Neuronal stem cell (in vitro differentiated cells): ENCODE data around the gene IRF2.

Source experiments
- DNase-seq: peaks from one replicate; pipeline ENCODE4 v3.0.0-alpha.2; 2013; ENCODE audit warnings: low spot score
- H2AFZ ChIP-seq: one replicate; pipeline ENCODE4 v1.6.1; 2013; ENCODE audit warnings: mild to moderate bottlenecking, low read length, inconsistent platforms
- H2AK5ac ChIP-seq: 2 replicates; pipeline ENCODE4 v1.6.1; 2013; ENCODE audit warnings: low read depth, mild to moderate bottlenecking, inconsistent platforms, low read length, moderate library complexity, mixed read lengths
- H2BK120ac ChIP-seq: 2 replicates; pipeline ENCODE4 v1.6.1; 2013; ENCODE audit warnings: low read depth, mild to moderate bottlenecking, inconsistent platforms, low read length, moderate library complexity, mixed read lengths
- H2BK12ac ChIP-seq: one replicate; pipeline ENCODE4 v1.6.1; 2013; ENCODE audit warnings: low read length, inconsistent platforms
- H2BK15ac ChIP-seq: 2 replicates; pipeline ENCODE4 v1.6.1; 2013; ENCODE audit warnings: mild to moderate bottlenecking, low read length, inconsistent platforms, mixed read lengths
- H2BK5ac ChIP-seq: one replicate; pipeline ENCODE4 v1.6.1; 2013; ENCODE audit warnings: inconsistent platforms, mild to moderate bottlenecking, low read length, moderate library complexity
- H3K14ac ChIP-seq: one replicate; pipeline ENCODE4 v1.6.1; 2013; ENCODE audit warnings: low read length, inconsistent platforms
- H3K18ac ChIP-seq: 2 replicates; pipeline ENCODE4 v1.6.1; 2013; ENCODE audit warnings: low read length, inconsistent platforms
- H3K23ac ChIP-seq: 2 replicates; pipeline ENCODE4 v1.6.1; 2013; ENCODE audit warnings: low read depth, mild to moderate bottlenecking, mixed read lengths, low read length, inconsistent platforms; ENCODE audit not compliant: poor library complexity
- H3K27ac ChIP-seq: replicated peaks from 3 replicates; pipeline ENCODE4 v1.5.1; 2013; ENCODE audit warnings: low read length, inconsistent platforms
- H3K27me3 ChIP-seq, 3 experiments: 2 replicates each; pipeline ENCODE4 v1.6.1; 2013; ENCODE audit warnings: low read length in 3 of 3, mild to moderate bottlenecking in 2 of 3, inconsistent platforms in 1 of 3, low read depth in 1 of 3, mixed read lengths in 1 of 3, moderate library complexity in 1 of 3; ENCODE audit not compliant: control insufficient read depth in 3 of 3, insufficient read depth in 3 of 3
- H3K36me3 ChIP-seq, 2 donors: replicated peaks in 1 of 2; 2 replicates each; pipeline ENCODE4 v1.6.1; 2013; ENCODE audit warnings: low read length in 2 of 2; ENCODE audit not compliant: control insufficient read depth in 2 of 2, insufficient read depth in 2 of 2
- H3K4ac ChIP-seq: 2 replicates; pipeline ENCODE4 v1.6.1; 2013; ENCODE audit warnings: inconsistent platforms, mild to moderate bottlenecking, low read length, moderate library complexity
- H3K4me1 ChIP-seq, 2 donors: 1 replicate in 1 of 2; 2 replicates in 1 of 2; pipeline ENCODE4 v1.6.1; 2013; ENCODE audit warnings: low read length in 2 of 2, low read depth in 1 of 2; ENCODE audit not compliant: control insufficient read depth in 2 of 2, insufficient read depth in 1 of 2
- H3K4me2 ChIP-seq: one replicate; pipeline ENCODE4 v1.6.1; 2013; ENCODE audit warnings: mild to moderate bottlenecking, low read length, inconsistent platforms; ENCODE audit not compliant: insufficient read depth, poor library complexity, severe bottlenecking
- H3K4me3 ChIP-seq, 2 donors: 2 replicates each; pipeline ENCODE4 v1.5.1; 2013; ENCODE audit warnings: low read length in 2 of 2, mild to moderate bottlenecking in 2 of 2, inconsistent platforms in 1 of 2, moderate library complexity in 1 of 2
- H3K79me1 ChIP-seq: one replicate; pipeline ENCODE4 v1.6.1; 2013; ENCODE audit warnings: low read depth, mild to moderate bottlenecking, inconsistent platforms, low read length, moderate library complexity
- H3K9ac ChIP-seq: one replicate; pipeline ENCODE4 v1.6.1; 2013; ENCODE audit warnings: mild to moderate bottlenecking, low read depth, low read length, inconsistent platforms; ENCODE audit not compliant: poor library complexity
- H3K9me3 ChIP-seq, 2 donors: replicated peaks in 1 of 2; 2 replicates each; pipeline versions ENCODE3 to v1.6.1; 2013; ENCODE audit warnings: low read length in 2 of 2, mild to moderate bottlenecking in 2 of 2, inconsistent platforms in 1 of 2, low read depth in 1 of 2, mixed read lengths in 1 of 2, moderate library complexity in 1 of 2; ENCODE audit not compliant: control insufficient read depth in 2 of 2, insufficient read depth in 1 of 2
- H4K8ac ChIP-seq: one replicate; pipeline ENCODE4 v1.6.1; 2013; ENCODE audit warnings: low read depth, mild to moderate bottlenecking, inconsistent platforms, low read length, moderate library complexity
- H4K91ac ChIP-seq: one replicate; pipeline ENCODE4 v1.6.1; 2013; ENCODE audit warnings: low read length, low read depth, mild to moderate bottlenecking, inconsistent platforms; ENCODE audit not compliant: poor library complexity
- WGBS, 2 donors: extraction: QIAGEN DNeasy Blood & Tissue Kit; methylation state at CpG; one replicate each; pipeline ENCODE4 v1.1.7; 2013; ENCODE audit warnings: missing lambda C conversion rate in 2 of 2, mixed read lengths in 1 of 2; ENCODE audit not compliant: insufficient read length in 2 of 2, insufficient replicate concordance in 1 of 2; ENCODE audit errors: extremely low coverage in 2 of 2; 5-methylcytosine and 5-hydroxymethylcytosine counted together

Gene IRF2

GRCh38 chr4:184355857-184356256 is 118.5 kb downstream of the IRF2 start:
- no peak overlapping the region for H3K27ac ChIP-seq
- no peaks in the 10 kb centered on the region for H3K36me3 ChIP-seq
- WGBS, 2 donors = no CpG with 5 or more reads among the region's 5 CpGs
- H3K4me1 ChIP-seq = peaks cover 3 to 5% of the 10 kb centered on the region in 2 donors
- no peak overlapping the region for H3K9ac ChIP-seq
- no peak overlapping the region for H2AFZ ChIP-seq
- H3K79me1 ChIP-seq = no peaks in the 10 kb centered on the region
- no peak overlapping the region for H3K4me2 ChIP-seq
- no peak overlapping the region for H4K91ac ChIP-seq
- H4K8ac ChIP-seq = no peak overlapping the region
- H2BK12ac ChIP-seq = no peak overlapping the region
- H3K27me3 ChIP-seq = no peaks in the 10 kb centered on the region
- H3K18ac ChIP-seq = no peak overlapping the region
- H2BK15ac ChIP-seq = no peak overlapping the region
- H2BK5ac ChIP-seq = no peak overlapping the region
- peaks cover 0 to 2% of the 10 kb centered on the region in 2 donors for H3K9me3 ChIP-seq
- no peak overlapping the region for H3K4ac ChIP-seq
- no peak overlapping the region for H3K14ac ChIP-seq
- H3K4me3 ChIP-seq = no peak overlapping the region
- H2BK120ac ChIP-seq = no peak overlapping the region
- H3K23ac ChIP-seq = no peak overlapping the region
- no peak overlapping the region for H2AK5ac ChIP-seq
- DNase-seq = no peak

- no peaks in the 10 kb centered on the region for H3K36me3 ChIP-seq
- H3K4me2 ChIP-seq = no peak overlapping the region
- H3K4ac ChIP-seq = no peak overlapping the region
- peaks cover 0 to 2% of the 10 kb centered on the region in 2 donors for H3K9me3 ChIP-seq
- H3K9ac ChIP-seq = no peak overlapping the region
- no peak overlapping the region for H3K4me3 ChIP-seq
- H2BK120ac ChIP-seq = no peak overlapping the region
- no peaks in the 10 kb centered on the region for H3K79me1 ChIP-seq
- H2AK5ac ChIP-seq = no peak overlapping the region
- H2BK15ac ChIP-seq = no peak overlapping the region
- no peak overlapping the region for H2BK5ac ChIP-seq
- H3K14ac ChIP-seq = no peak overlapping the region
- no peak overlapping the region for H3K27ac ChIP-seq
- H2BK12ac ChIP-seq = no peak overlapping the region
- no peaks in the 10 kb centered on the region for H3K27me3 ChIP-seq
- H3K18ac ChIP-seq = peak overlapping the region; percentile 49
- H4K91ac ChIP-seq = no peak overlapping the region
- H2AFZ ChIP-seq = peak overlapping the region; percentile 81
- DNase-seq = no peak
- no CpG with 5 or more reads among the region's 2 CpGs for whole genome bisulfite sequencing, 2 donors
- no peak overlapping the region for H4K8ac ChIP-seq
- peaks cover 3 to 5% of the 10 kb centered on the region in 2 donors for H3K4me1 ChIP-seq
- H3K23ac ChIP-seq = no peak overlapping the region
These were observed 119.2 kb downstream of the IRF2 start for GRCh38 chr4:184355111-184355604.

- Histone ChIP-seq H2BK12ac (no peak overlapping the region), H3K4me3 (no peak overlapping the region), H3K4me1 (peaks cover 9 to 12% of the 10 kb centered on the region in 2 donors), H2BK5ac (no peak overlapping the region), H3K4me2 (no peak overlapping the region), H2AK5ac (no peak overlapping the region), H3K36me3 (no peaks in the 10 kb centered on the region), H3K23ac (no peak overlapping the region), H4K8ac (no peak overlapping the region), H2AFZ (no peak overlapping the region), H3K14ac (no peak overlapping the region), H3K9me3 (peaks cover 0 to 2% of the 10 kb centered on the region in 2 donors), H4K91ac (no peak overlapping the region), H3K79me1 (no peaks in the 10 kb centered on the region), H3K4ac (no peak overlapping the region), H3K27ac (no peak overlapping the region), H3K18ac (no peak overlapping the region), H2BK15ac (no peak overlapping the region), H3K9ac (no peak overlapping the region), H2BK120ac (no peak overlapping the region), H3K27me3 (no peaks in the 10 kb centered on the region)
- no peak for DNase-seq
- WGBS, 2 donors = no CpG with 5 or more reads among the region's 5 CpGs
These were observed 121.5 kb downstream of the IRF2 start for GRCh38 chr4:184352891-184353290.

- no peak overlapping the region for H3K4me2 ChIP-seq
- H2AFZ ChIP-seq = no peak overlapping the region
- no peak overlapping the region for H2BK120ac ChIP-seq
- DNase-seq = no peak
- H3K36me3 ChIP-seq = no peaks in the 10 kb centered on the region
- H2AK5ac ChIP-seq = no peak overlapping the region
- H4K8ac ChIP-seq = no peak overlapping the region
- no peak overlapping the region for H3K23ac ChIP-seq
- no peak overlapping the region for H2BK5ac ChIP-seq
- H3K27ac ChIP-seq = no peak overlapping the region
- no peak overlapping the region for H3K9ac ChIP-seq
- H3K4me1 ChIP-seq = peaks cover 16 to 21% of the 10 kb centered on the region in 2 donors
- H3K27me3 ChIP-seq = no peaks in the 10 kb centered on the region
- no peak overlapping the region for H2BK12ac ChIP-seq
- H2BK15ac ChIP-seq = no peak overlapping the region
- no peak overlapping the region for H3K4me3 ChIP-seq
- no peak overlapping the region for H4K91ac ChIP-seq
- H3K18ac ChIP-seq = no peak overlapping the region
- no peaks in the 10 kb centered on the region for H3K9me3 ChIP-seq
- no CpG with 5 or more reads among the region's 19 CpGs for WGBS, 2 donors
- H3K14ac ChIP-seq = no peak overlapping the region
- H3K79me1 ChIP-seq = no peaks in the 10 kb centered on the region
- H3K4ac ChIP-seq = no peak overlapping the region
These were observed 122.5 kb downstream of the IRF2 start for GRCh38 chr4:184351560-184352451.
